Glutamatergic neuron (in vitro differentiated cells): Measurements from ENCODE around the gene KIAA1671. TPM values are rescaled to one million over a fixed set of nuclear protein-coding genes. Genes with fewer than 3 reads are reported as not detected.
"Not testable (repeated sequence)": the region's sequence is repeated elsewhere in the genome, so short reads cannot be mapped to it uniquely, and the experiment has no call there.

Source experiments
- DNase-seq: peaks from one replicate; pipeline ENCODE4 v3.0.0; 2022
- H3K27ac Mint-ChIP-seq: one replicate; pipeline ENCODE4 v1.8.0; 2020; ENCODE audit warnings: mild to moderate bottlenecking, mixed read lengths, inconsistent platforms; ENCODE audit not compliant: unreplicated experiment
- H3K27me3 Mint-ChIP-seq: one replicate; pipeline ENCODE4 v1.8.0; 2020; ENCODE audit warnings: mild to moderate bottlenecking, moderate library complexity, mixed read lengths, inconsistent platforms; ENCODE audit not compliant: unreplicated experiment
- H3K36me3 Mint-ChIP-seq: one replicate; pipeline ENCODE4 v1.8.0; 2020; ENCODE audit warnings: mild to moderate bottlenecking, mixed read lengths, inconsistent platforms; ENCODE audit not compliant: unreplicated experiment
- H3K4me1 Mint-ChIP-seq: one replicate; pipeline ENCODE4 v1.8.0; 2020; ENCODE audit warnings: mild to moderate bottlenecking, low read depth, mixed read lengths, inconsistent platforms; ENCODE audit not compliant: unreplicated experiment
- H3K4me3 Mint-ChIP-seq: one replicate; pipeline ENCODE4 v1.8.0; 2020; ENCODE audit warnings: mild to moderate bottlenecking, mixed read lengths, inconsistent platforms; ENCODE audit not compliant: unreplicated experiment
- H3K9me3 Mint-ChIP-seq: one replicate; pipeline ENCODE4 v1.8.0; 2020; ENCODE audit warnings: mild to moderate bottlenecking, moderate library complexity, mixed read lengths, inconsistent platforms; ENCODE audit not compliant: unreplicated experiment
- long read RNA-seq: library from polyadenylated mRNA; unstranded; transcript quantifications from one replicate; pipeline ENCODE4 v2.0.0, GENCODE V29; 2020; ENCODE audit not compliant: unreplicated experiment
- total RNA-seq: library from RNA; stranded (reverse); fragmentation: NEBNext Ultra II Directional; extraction: Animal tissue kit (Norgen Biotek cat#: 25700); gene quantifications from one replicate; pipeline ENCODE4 v1.2.1, GENCODE V29; 2021; ENCODE audit not compliant: unreplicated experiment
- TF ChIP-seq, protein P1 (sequence below): fragments of 200-600 bp; sonication (generic); IDR thresholded peaks from one replicate; pipeline ENCODE4 v1.5.0; 2021; ENCODE audit not compliant: partially characterized antibody, unreplicated experiment

Gene KIAA1671
- 15.3 TPM for total RNA-seq
- long read RNA-seq = 0 reads

- TF ChIP-seq, protein P1, sequence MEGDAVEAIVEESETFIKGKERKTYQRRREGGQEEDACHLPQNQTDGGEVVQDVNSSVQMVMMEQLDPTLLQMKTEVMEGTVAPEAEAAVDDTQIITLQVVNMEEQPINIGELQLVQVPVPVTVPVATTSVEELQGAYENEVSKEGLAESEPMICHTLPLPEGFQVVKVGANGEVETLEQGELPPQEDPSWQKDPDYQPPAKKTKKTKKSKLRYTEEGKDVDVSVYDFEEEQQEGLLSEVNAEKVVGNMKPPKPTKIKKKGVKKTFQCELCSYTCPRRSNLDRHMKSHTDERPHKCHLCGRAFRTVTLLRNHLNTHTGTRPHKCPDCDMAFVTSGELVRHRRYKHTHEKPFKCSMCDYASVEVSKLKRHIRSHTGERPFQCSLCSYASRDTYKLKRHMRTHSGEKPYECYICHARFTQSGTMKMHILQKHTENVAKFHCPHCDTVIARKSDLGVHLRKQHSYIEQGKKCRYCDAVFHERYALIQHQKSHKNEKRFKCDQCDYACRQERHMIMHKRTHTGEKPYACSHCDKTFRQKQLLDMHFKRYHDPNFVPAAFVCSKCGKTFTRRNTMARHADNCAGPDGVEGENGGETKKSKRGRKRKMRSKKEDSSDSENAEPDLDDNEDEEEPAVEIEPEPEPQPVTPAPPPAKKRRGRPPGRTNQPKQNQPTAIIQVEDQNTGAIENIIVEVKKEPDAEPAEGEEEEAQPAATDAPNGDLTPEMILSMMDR = peak; percentile 98
- peak; percentile 99 for DNase-seq
- Mint-ChIP-seq H3K9me3 (peaks cover 5% of the 10 kb centered on the region), H3K27me3 (peaks cover 11% of the 10 kb centered on the region), H3K27ac (peak within 1 kb of the TSS; percentile 81), H3K36me3 (no peaks in the 10 kb centered on the region), H3K4me3 (peak within 1 kb of the TSS; percentile 97), H3K4me1 (peaks cover 11% of the 10 kb centered on the region)
Observed at GRCh38 chr22:24951942-24952836, at the start of gene KIAA1671. Gene KIAA1671, plus strand, starts transcription at chr22:24952716. Its CDS starts 75,284 bp downstream, at chr22:25028000.

GRCh38 chr22:24905909-24906308 is 46.6 kb upstream of the KIAA1671 start:
- peaks cover 7% of the 10 kb centered on the region for H3K9me3 Mint-ChIP-seq
- no peaks in the 10 kb centered on the region for H3K4me1 Mint-ChIP-seq
- no peaks in the 10 kb centered on the region for H3K27me3 Mint-ChIP-seq
- H3K36me3 Mint-ChIP-seq = peaks cover 20% of the 10 kb centered on the region
- DNase-seq = no peak
- no peak overlapping the region for H3K4me3 Mint-ChIP-seq
- H3K27ac Mint-ChIP-seq = no peak overlapping the region
- TF ChIP-seq, protein P1 = no peak

GRCh38 chr22:24907101-24907500 is 45.4 kb upstream of the KIAA1671 start:
- not testable (repeated sequence) for H3K4me1 Mint-ChIP-seq, H3K27me3 Mint-ChIP-seq, H3K4me3 Mint-ChIP-seq, H3K9me3 Mint-ChIP-seq, DNase-seq, H3K27ac Mint-ChIP-seq
- H3K36me3 Mint-ChIP-seq = peaks cover 20% of the 10 kb centered on the region

DNA sequence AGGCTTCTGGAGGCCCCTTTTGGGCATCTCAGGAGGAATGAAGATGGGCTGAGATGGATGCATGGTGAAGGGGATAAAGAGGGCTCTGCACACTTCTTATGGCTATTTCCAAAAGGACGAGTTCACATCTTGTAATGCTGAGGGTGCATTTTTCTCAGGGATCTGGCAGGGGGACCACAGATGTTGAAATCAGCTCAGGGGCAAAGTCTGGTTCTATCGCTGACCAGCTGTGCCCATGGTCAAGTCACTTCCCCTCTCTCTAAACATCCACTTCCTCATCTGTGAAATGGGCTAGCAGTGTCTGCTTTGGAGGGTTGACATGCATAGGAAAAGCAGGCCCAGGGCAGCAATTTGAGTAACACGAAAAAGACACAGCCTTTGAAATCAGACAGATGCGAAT is 32.5 kb upstream of the KIAA1671 start:
- no peak overlapping the region for H3K27ac Mint-ChIP-seq
- peaks cover 6% of the 10 kb centered on the region for H3K4me1 Mint-ChIP-seq
- no peaks in the 10 kb centered on the region for H3K9me3 Mint-ChIP-seq
- no peak overlapping the region for H3K4me3 Mint-ChIP-seq
- TF ChIP-seq, protein P1 = no peak
- no peak for DNase-seq
- peaks cover 4% of the 10 kb centered on the region for H3K27me3 Mint-ChIP-seq
- H3K36me3 Mint-ChIP-seq = no peaks in the 10 kb centered on the region

- Mint-ChIP-seq H3K9me3 (peaks cover 6% of the 10 kb centered on the region), H3K27me3 (no peaks in the 10 kb centered on the region), H3K4me3 (no peak overlapping the region), H3K4me1 (no peaks in the 10 kb centered on the region), H3K36me3 (no peaks in the 10 kb centered on the region), H3K27ac (no peak overlapping the region)
- TF ChIP-seq, protein P1 = no peak
- DNase-seq = no peak
Observed at GRCh38 chr22:24925586-24926427, 26.7 kb upstream of the KIAA1671 start.
